ENCODE data around the gene FOXD4L1.
A peak's percentile ranks its signal among the peaks of the same experiment; 100 is the strongest.
"Not testable (repeated sequence)": the region's sequence is repeated elsewhere in the genome, so short reads cannot be mapped to it uniquely, and the experiment has no call there.

The FOXD4L1 gene

DNA sequence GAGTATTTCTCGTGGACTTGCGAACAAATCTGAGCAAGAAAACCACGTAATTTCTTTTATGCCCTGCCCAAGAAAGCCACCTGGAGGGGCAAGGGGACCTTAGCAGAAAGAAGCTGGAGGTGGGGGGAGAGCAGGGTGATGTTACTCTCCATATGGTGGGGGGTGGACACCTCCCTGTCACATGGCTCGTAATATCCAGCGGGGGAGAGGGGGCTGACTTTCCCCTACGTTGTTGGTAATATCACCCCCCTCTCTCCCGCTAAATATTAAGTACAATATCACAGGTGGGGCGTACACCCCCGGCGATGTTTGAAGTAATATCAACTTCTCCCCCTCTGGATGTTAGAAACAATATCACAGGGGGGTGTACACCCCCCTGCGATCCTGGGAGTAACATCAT, 9.7 kb downstream of the FOXD4L1 start:
- H3K9me3 ChIP-seq (ENCODE audit: control insufficient read depth, insufficient read depth, low read depth, low read length); POLR2A ChIA-PET; H3K27ac ChIP-seq (ENCODE audit: extremely low read depth, low read depth, low read length); H3K4me1 ChIP-seq (ENCODE audit: control insufficient read depth, insufficient read depth, low read length); H3K4me3 ChIP-seq (ENCODE audit: low read depth, low read length); CTCF ChIA-PET; H3K36me3 ChIP-seq (ENCODE audit: control insufficient read depth in 2 of 2, insufficient read depth in 1 of 2, low read length in 2 of 2): not testable (repeated sequence)
- TF ChIP-seq, protein P1, sequence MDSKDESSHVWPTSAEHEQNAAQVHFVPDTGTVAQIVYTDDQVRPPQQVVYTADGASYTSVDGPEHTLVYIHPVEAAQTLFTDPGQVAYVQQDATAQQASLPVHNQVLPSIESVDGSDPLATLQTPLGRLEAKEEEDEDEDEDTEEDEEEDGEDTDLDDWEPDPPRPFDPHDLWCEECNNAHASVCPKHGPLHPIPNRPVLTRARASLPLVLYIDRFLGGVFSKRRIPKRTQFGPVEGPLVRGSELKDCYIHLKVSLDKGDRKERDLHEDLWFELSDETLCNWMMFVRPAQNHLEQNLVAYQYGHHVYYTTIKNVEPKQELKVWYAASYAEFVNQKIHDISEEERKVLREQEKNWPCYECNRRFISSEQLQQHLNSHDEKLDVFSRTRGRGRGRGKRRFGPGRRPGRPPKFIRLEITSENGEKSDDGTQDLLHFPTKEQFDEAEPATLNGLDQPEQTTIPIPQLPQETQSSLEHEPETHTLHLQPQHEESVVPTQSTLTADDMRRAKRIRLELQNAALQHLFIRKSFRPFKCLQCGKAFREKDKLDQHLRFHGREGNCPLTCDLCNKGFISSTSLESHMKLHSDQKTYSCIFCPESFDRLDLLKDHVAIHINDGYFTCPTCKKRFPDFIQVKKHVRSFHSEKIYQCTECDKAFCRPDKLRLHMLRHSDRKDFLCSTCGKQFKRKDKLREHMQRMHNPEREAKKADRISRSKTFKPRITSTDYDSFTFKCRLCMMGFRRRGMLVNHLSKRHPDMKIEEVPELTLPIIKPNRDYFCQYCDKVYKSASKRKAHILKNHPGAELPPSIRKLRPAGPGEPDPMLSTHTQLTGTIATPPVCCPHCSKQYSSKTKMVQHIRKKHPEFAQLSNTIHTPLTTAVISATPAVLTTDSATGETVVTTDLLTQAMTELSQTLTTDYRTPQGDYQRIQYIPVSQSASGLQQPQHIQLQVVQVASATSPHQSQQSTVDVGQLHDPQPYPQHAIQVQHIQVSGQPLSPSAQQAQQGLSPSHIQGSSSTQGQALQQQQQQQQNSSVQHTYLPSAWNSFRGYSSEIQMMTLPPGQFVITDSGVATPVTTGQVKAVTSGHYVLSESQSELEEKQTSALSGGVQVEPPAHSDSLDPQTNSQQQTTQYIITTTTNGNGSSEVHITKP (tag by site-specific recombination; IDR thresholded peaks at IDR 0.05), result peak; percentile 75

DNA sequence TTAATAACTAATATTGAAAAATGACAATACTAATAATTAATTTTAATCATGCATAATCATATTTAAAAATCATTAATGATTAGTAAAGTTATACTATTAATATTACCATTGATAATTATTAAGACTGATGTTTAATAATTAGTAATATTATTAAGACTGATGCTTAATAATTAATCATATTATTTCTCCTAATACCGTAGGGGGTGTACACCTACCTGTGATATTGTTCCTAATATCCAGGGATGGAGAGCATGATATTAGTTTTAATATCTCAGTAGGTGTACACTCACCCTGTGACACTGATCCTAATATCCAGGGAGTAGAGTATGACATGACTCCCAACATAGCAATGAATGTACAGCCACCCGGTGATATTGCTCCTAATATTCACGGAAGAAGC, 12.4 kb downstream of the FOXD4L1 start:
- POLR2A ChIA-PET; CTCF ChIA-PET; H3K4me1 ChIP-seq (ENCODE audit: control insufficient read depth, insufficient read depth, low read length); H3K9me3 ChIP-seq (ENCODE audit: control insufficient read depth, insufficient read depth, low read depth, low read length); H3K27ac ChIP-seq (ENCODE audit: extremely low read depth, low read depth, low read length); H3K4me3 ChIP-seq (ENCODE audit: low read depth, low read length); H3K36me3 ChIP-seq (ENCODE audit: control insufficient read depth in 2 of 2, insufficient read depth in 1 of 2, low read length in 2 of 2): not testable (repeated sequence)

DNA sequence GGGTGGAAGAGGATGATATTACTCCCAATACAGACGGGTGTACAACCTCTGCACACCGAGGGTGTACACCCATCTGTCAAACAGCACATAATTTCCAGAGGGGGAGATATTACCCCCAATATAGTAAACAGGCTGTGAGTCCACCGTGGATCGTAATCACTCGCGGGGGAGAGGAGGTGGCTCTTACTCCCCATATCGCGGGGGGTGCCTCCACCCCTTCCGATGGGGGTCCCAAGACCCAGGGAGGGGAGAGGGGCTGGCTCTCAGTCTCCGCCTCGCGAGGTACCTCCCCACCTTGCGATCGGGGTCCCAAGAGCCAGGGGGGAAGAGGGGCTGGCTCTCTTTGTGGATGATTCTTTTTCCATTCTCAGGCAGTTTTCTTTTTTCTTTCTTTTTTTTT, 13.4 kb downstream of the FOXD4L1 start:
- H3K4me1 ChIP-seq (ENCODE audit: control insufficient read depth, insufficient read depth, low read length); CTCF ChIA-PET; POLR2A ChIA-PET; H3K9me3 ChIP-seq (ENCODE audit: control insufficient read depth, insufficient read depth, low read depth, low read length); H3K36me3 ChIP-seq (ENCODE audit: control insufficient read depth in 2 of 2, insufficient read depth in 1 of 2, low read length in 2 of 2); H3K27ac ChIP-seq (ENCODE audit: extremely low read depth, low read depth, low read length); H3K4me3 ChIP-seq (ENCODE audit: low read depth, low read length): not testable (repeated sequence)

DNA sequence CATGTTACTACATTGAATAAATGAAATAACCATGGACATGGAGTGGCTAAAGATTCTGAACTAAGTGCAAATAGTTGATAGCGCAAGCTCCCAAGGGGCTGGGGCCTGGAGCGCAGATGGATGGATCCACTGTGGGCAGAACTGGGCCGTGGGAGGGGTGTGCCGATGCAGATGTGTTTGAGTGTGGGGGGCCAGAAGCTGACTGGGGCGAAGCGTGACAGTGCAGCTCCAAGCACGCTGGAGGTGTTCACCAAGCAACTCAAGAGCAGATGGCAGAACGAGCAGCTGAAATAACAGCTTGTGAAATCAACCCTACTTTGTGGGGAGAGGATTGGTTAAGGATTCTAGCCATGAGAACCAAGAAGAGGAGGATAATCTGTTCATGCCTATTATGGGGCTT, 17.0 kb downstream of the FOXD4L1 start:
- H3K4me3 ChIP-seq (ENCODE audit: low read depth, low read length); H3K27ac ChIP-seq (ENCODE audit: extremely low read depth, low read depth, low read length); H3K4me1 ChIP-seq (ENCODE audit: control insufficient read depth, insufficient read depth, low read length); CTCF ChIA-PET; H3K36me3 ChIP-seq (ENCODE audit: control insufficient read depth in 2 of 2, insufficient read depth in 1 of 2, low read length in 2 of 2); H3K9me3 ChIP-seq (ENCODE audit: control insufficient read depth, insufficient read depth, low read depth, low read length); POLR2A ChIA-PET: not testable (repeated sequence)

DNA sequence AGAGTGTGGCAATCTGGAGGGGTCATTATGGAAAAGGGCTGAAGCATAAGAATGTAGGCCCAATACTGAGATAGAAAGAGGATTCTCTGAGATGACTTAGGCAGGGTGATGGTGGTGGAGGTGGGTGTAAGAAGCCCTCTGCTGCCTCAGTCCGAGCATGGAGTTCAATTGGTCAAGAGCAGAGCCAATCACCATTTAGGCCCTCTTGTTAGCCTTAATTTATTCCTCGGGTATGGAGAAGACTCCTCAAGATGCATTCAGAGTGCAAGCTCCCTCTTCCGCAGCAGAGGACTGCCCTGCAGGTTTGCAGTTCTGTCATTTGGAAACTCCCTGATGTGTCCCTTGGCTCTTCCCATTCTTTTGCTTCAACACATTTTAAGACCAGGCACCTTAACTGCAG, 17.5 kb downstream of the FOXD4L1 start:
- H3K4me3 ChIP-seq (ENCODE audit: low read depth, low read length); H3K4me1 ChIP-seq (ENCODE audit: control insufficient read depth, insufficient read depth, low read length); CTCF ChIA-PET; H3K36me3 ChIP-seq (ENCODE audit: control insufficient read depth in 2 of 2, insufficient read depth in 1 of 2, low read length in 2 of 2); H3K9me3 ChIP-seq (ENCODE audit: control insufficient read depth, insufficient read depth, low read depth, low read length); H3K27ac ChIP-seq (ENCODE audit: extremely low read depth, low read depth, low read length); POLR2A ChIA-PET: not testable (repeated sequence)

DNA sequence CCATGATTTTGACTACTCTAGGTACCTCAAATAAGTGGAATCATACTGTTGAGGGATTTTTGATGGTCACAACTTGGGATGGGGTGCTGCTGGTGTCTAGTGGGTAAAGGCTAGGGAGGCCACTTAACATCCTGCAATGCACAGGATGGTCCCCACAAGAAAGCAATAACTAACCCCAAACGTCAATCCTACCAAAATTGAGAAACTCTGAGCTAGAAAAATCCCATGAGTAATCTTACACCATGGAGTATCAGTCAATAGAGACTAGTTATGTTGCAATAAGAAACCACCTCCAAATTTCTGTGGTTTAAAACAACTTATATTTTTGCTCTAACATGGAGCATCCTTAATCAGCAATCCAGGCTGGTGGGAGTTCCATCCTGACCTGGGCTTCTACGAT, 18.6 kb downstream of the FOXD4L1 start:
- H3K4me1 ChIP-seq (ENCODE audit: control insufficient read depth, insufficient read depth, low read length); H3K27ac ChIP-seq (ENCODE audit: extremely low read depth, low read depth, low read length); POLR2A ChIA-PET; CTCF ChIA-PET; H3K4me3 ChIP-seq (ENCODE audit: low read depth, low read length); H3K9me3 ChIP-seq (ENCODE audit: control insufficient read depth, insufficient read depth, low read depth, low read length); H3K36me3 ChIP-seq (ENCODE audit: control insufficient read depth in 2 of 2, insufficient read depth in 1 of 2, low read length in 2 of 2): not testable (repeated sequence)

DNA sequence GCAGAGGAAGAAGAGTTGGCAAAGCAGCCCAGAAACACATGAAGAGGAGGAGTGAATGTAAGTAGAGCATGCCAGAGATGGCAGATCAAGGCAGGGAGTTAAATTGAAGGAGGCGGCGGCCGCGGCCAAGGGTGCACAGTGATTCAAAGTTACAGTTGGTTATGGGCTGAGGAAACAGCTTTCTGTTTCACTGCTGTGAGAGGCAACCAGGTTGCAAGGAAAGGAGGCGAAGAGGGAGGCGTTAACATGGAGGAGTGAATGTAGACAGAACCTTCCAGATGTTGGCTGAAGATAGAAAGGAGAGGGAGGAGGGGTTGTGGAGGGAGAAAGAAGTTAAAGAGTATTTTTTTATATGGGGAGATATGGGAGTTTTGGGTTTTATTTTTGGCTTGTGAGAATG, 22.4 kb downstream of the FOXD4L1 start:
- H3K27ac ChIP-seq (ENCODE audit: extremely low read depth, low read depth, low read length); POLR2A ChIA-PET; H3K4me1 ChIP-seq (ENCODE audit: control insufficient read depth, insufficient read depth, low read length); H3K4me3 ChIP-seq (ENCODE audit: low read depth, low read length); H3K9me3 ChIP-seq (ENCODE audit: control insufficient read depth, insufficient read depth, low read depth, low read length); CTCF ChIA-PET; H3K36me3 ChIP-seq (ENCODE audit: control insufficient read depth in 2 of 2, insufficient read depth in 1 of 2, low read length in 2 of 2): not testable (repeated sequence)

DNA sequence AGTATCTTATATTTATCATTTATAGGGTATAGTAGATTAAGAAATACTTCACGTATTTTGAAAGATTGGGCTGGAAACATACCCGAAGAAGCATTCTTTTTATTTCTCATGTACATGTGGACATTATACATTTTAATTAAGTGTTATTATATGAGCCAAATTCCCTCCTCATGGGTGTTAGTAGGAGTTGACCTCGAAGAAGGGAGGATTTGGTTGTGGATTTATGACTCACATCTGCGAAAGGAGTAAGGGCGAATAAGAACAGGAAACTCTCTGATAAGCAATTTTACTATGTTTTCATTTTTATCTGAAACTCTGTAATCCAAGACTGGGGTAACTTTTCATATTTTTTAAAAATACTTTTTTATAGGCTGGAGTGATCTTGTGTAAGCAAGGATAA, 23.0 kb downstream of the FOXD4L1 start:
- H3K36me3 ChIP-seq (ENCODE audit: control insufficient read depth in 2 of 2, insufficient read depth in 1 of 2, low read length in 2 of 2); H3K9me3 ChIP-seq (ENCODE audit: control insufficient read depth, insufficient read depth, low read depth, low read length); H3K4me3 ChIP-seq (ENCODE audit: low read depth, low read length); POLR2A ChIA-PET; H3K4me1 ChIP-seq (ENCODE audit: control insufficient read depth, insufficient read depth, low read length); CTCF ChIA-PET; H3K27ac ChIP-seq (ENCODE audit: extremely low read depth, low read depth, low read length): not testable (repeated sequence)

DNA sequence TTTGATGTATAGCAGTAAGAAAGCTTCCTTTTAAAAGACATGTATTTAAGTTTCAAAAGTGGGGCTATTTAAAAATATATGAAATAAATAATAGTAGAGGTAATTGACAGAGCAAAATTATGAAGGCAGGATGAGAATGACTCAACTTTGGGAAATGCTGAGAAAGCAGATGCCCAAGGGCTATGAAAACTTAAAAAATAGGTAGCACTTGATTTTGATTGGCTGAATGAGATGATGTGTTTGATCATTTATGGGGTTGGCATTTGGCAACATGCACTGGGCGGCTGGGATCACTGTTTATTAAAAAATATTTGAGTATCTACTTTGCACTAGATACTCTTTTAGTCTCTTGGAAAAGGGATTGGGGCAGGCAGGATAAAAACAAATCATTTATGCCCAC, 26.5 kb downstream of the FOXD4L1 start:
- CTCF ChIA-PET; POLR2A ChIA-PET; H3K36me3 ChIP-seq (ENCODE audit: control insufficient read depth in 2 of 2, insufficient read depth in 1 of 2, low read length in 2 of 2): not testable (repeated sequence)

DNA sequence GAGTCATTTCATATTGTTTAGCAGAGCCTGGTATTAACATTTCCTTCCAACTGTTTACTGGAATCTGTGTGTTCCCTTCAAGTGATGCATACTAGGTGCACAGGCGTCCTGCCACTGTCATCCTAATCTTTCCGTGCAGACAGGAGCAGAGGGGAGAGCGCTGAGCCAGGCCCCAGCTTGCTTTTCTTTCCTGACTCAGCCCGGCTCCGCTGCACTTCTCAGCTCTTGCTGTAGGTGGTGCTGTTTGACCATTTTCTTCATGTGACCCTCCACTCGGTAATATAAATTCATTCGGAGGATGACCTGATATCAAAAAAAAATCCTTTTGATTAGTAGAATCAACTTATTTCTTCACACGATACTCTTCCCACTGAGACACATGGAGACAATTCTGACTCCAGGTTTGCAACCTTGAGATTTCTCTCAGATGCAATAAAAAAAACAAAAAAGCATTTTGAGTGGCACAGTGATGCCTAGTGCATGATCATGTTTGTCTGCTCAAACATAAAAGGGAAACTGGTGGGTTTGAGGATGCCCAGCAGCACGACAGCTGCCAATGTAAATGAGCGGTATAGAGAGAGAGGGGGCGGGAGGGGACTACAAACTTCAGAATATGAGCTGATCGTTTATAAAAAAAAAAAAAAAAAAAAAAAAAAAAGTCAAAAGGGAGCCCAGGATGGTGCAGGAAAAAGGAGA, 29.0 kb downstream of the FOXD4L1 start:
- H3K36me3 ChIP-seq (ENCODE audit: control insufficient read depth in 2 of 2, insufficient read depth in 1 of 2, low read length in 2 of 2); H3K9me3 ChIP-seq (ENCODE audit: control insufficient read depth, insufficient read depth, low read depth, low read length); CTCF ChIA-PET; H3K4me3 ChIP-seq (ENCODE audit: low read depth, low read length); H3K27ac ChIP-seq (ENCODE audit: extremely low read depth, low read depth, low read length); H3K4me1 ChIP-seq (ENCODE audit: control insufficient read depth, insufficient read depth, low read length); POLR2A ChIA-PET: not testable (repeated sequence)

More for the DNA sequence above, 26.5 kb downstream of the FOXD4L1 start:
- not testable (repeated sequence) for H3K4me1 ChIP-seq (ENCODE audit: control insufficient read depth, insufficient read depth, low read length); H3K9me3 ChIP-seq (ENCODE audit: control insufficient read depth, insufficient read depth, low read depth, low read length); H3K4me3 ChIP-seq (ENCODE audit: low read depth, low read length); H3K27ac ChIP-seq (ENCODE audit: extremely low read depth, low read depth, low read length)
